ENCODE measurements around the gene HS6ST1.

Gene HS6ST1

DNA sequence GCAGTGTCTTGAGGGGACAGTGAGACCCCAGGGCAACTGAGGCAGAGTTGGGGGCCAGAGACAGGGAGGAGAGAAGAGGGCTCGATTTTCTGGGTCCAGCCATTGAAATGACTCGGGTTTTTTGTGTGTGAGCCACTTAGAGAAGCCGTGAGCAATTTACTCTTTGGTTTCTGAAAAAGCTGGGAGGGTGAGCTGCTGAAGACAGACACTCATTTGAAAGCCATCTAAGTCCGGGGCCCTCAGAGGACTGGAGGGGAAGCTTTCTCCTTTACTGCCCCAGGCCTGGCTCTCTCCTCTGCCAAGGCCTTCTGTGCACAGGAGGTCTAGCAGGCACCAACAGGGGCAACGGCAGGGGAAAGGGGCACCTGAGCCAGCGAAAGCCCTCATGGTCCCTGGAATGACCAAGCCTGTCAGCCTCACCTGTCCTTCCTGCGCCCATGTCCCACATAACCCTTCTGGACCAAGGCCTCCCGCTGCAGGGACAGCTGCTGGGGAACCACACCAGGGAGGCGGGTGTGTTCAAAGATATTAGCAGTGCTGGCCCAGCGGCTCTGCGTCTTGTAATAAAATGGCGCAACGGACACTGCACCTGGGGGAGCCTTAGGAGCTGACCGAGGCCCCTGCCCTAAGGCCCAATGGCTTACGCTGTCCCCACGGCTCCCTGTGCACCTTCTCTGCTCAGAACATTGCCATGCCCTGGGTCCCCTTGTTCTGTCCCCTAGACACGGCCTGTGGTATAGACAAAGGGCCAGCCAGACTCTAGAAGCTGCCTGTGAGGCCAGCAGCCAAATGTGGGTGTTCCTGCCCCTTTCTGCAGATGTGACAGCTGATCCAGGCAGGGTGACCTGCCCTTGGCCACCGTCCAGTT is 45.8 kb downstream of the HS6ST1 start:
- H3K79me2 ChIP-seq (ENCODE audit: insufficient read depth, low read depth): no peaks in the 10 kb centered on the region
- H3K9ac ChIP-seq: no peak overlapping the region
- no peaks in the 10 kb centered on the region for H4K20me1 ChIP-seq (ENCODE audit: insufficient read depth)
- TF ChIP-seq, protein P1, sequence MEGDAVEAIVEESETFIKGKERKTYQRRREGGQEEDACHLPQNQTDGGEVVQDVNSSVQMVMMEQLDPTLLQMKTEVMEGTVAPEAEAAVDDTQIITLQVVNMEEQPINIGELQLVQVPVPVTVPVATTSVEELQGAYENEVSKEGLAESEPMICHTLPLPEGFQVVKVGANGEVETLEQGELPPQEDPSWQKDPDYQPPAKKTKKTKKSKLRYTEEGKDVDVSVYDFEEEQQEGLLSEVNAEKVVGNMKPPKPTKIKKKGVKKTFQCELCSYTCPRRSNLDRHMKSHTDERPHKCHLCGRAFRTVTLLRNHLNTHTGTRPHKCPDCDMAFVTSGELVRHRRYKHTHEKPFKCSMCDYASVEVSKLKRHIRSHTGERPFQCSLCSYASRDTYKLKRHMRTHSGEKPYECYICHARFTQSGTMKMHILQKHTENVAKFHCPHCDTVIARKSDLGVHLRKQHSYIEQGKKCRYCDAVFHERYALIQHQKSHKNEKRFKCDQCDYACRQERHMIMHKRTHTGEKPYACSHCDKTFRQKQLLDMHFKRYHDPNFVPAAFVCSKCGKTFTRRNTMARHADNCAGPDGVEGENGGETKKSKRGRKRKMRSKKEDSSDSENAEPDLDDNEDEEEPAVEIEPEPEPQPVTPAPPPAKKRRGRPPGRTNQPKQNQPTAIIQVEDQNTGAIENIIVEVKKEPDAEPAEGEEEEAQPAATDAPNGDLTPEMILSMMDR (conservative IDR thresholded peaks at IDR 0.05; ENCODE audit: low read depth, low read length): no peak
- no peak overlapping the region for H2AFZ ChIP-seq (ENCODE audit: low read depth)
- H3K4me3 ChIP-seq (IDR thresholded peaks at IDR 0.05; ENCODE audit: insufficient read depth, low read depth, low read length): no peak overlapping the region
- H3K27ac ChIP-seq: no peak overlapping the region
- no peaks in the 10 kb centered on the region for H3K36me3 ChIP-seq (ENCODE audit: insufficient read depth)
- H3K4me1 ChIP-seq (ENCODE audit: low read depth, poor library complexity, severe bottlenecking): no peaks in the 10 kb centered on the region
- H3K4me2 ChIP-seq: no peak overlapping the region
- no peaks in the 10 kb centered on the region for H3K27me3 ChIP-seq (ENCODE audit: insufficient read depth, low read depth)

GRCh38 chr2:128271911-128272600 is 46.6 kb downstream of the HS6ST1 start:
- Histone ChIP-seq H3K4me3 (IDR thresholded peaks at IDR 0.05; ENCODE audit: insufficient read depth, low read depth, low read length) (no peak overlapping the region), H3K4me2 (no peak overlapping the region), H2AFZ (ENCODE audit: low read depth) (no peak overlapping the region), H3K79me2 (ENCODE audit: insufficient read depth, low read depth) (no peaks in the 10 kb centered on the region), H4K20me1 (ENCODE audit: insufficient read depth) (no peaks in the 10 kb centered on the region), H3K4me1 (ENCODE audit: low read depth, poor library complexity, severe bottlenecking) (no peaks in the 10 kb centered on the region), H3K27me3 (ENCODE audit: insufficient read depth, low read depth) (no peaks in the 10 kb centered on the region), H3K9ac (no peak overlapping the region), H3K27ac (no peak overlapping the region), H3K36me3 (ENCODE audit: insufficient read depth) (no peaks in the 10 kb centered on the region)
- TF ChIP-seq, protein P1 (conservative IDR thresholded peaks at IDR 0.05; ENCODE audit: low read depth, low read length): no peak

DNA sequence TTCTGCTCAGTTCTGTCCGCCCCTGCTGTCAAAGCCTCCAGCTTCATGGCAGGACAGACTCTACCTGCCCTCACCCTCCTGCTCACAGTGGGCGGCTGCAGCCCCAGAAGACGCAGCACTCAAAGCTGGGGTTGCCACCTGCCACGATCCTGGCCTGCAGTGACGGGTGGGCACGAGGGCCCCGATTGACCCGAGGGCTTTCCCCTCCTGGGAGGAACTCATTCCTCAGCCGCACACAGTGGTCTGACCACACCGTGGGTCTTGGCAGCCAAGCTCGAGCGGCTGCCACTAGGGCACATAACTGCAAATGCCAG is 47.1 kb downstream of the HS6ST1 start:
- no peaks in the 10 kb centered on the region for H3K79me2 ChIP-seq (ENCODE audit: insufficient read depth, low read depth)
- no peak overlapping the region for H2AFZ ChIP-seq (ENCODE audit: low read depth)
- H3K9ac ChIP-seq: no peak overlapping the region
- no peaks in the 10 kb centered on the region for H4K20me1 ChIP-seq (ENCODE audit: insufficient read depth)
- H3K27ac ChIP-seq: no peak overlapping the region
- no peak overlapping the region for H3K4me2 ChIP-seq
- TF ChIP-seq, protein P1 (conservative IDR thresholded peaks at IDR 0.05; ENCODE audit: low read depth, low read length): no peak
- no peak overlapping the region for H3K4me3 ChIP-seq (IDR thresholded peaks at IDR 0.05; ENCODE audit: insufficient read depth, low read depth, low read length)
- H3K27me3 ChIP-seq (ENCODE audit: insufficient read depth, low read depth): no peaks in the 10 kb centered on the region
- no peaks in the 10 kb centered on the region for H3K4me1 ChIP-seq (ENCODE audit: low read depth, poor library complexity, severe bottlenecking)
- no peaks in the 10 kb centered on the region for H3K36me3 ChIP-seq (ENCODE audit: insufficient read depth)

GRCh38 chr2:128270672-128271596 is 47.7 kb downstream of the HS6ST1 start:
- Histone ChIP-seq H3K4me3 (IDR thresholded peaks at IDR 0.05; ENCODE audit: insufficient read depth, low read depth, low read length) (no peak overlapping the region), H3K9ac (no peak overlapping the region), H4K20me1 (ENCODE audit: insufficient read depth) (no peaks in the 10 kb centered on the region), H3K4me2 (no peak overlapping the region), H3K27ac (no peak overlapping the region), H3K79me2 (ENCODE audit: insufficient read depth, low read depth) (no peaks in the 10 kb centered on the region), H3K36me3 (ENCODE audit: insufficient read depth) (no peaks in the 10 kb centered on the region), H3K27me3 (ENCODE audit: insufficient read depth, low read depth) (no peaks in the 10 kb centered on the region), H3K4me1 (ENCODE audit: low read depth, poor library complexity, severe bottlenecking) (no peaks in the 10 kb centered on the region), H2AFZ (ENCODE audit: low read depth) (no peak overlapping the region)
- TF ChIP-seq, protein P1 (conservative IDR thresholded peaks at IDR 0.05; ENCODE audit: low read depth, low read length): no peak
